MG63 (cell line): ENCODE measurements around the gene ITGB7. TPM values are rescaled to one million over a fixed set of nuclear protein-coding genes. Genes with fewer than 3 reads are reported as not detected.
"Not testable (repeated sequence)": the region's sequence is repeated elsewhere in the genome, so short reads cannot be mapped to it uniquely, and the experiment has no call there.

Experiments
- DNase-seq: peaks from one replicate; pipeline ENCODE4 v3.0.0-alpha.2; 2020
- H3K27me3 ChIP-seq: fragments of 250-450 bp; sonication (Bioruptor Pico); 2 replicates; pipeline ENCODE4 v1.5.1; 2020; ENCODE audit warnings: mild to moderate bottlenecking, moderate library complexity
- H3K36me3 ChIP-seq: fragments of 250-450 bp; sonication (Bioruptor Pico); 2 replicates; pipeline ENCODE4 v1.5.1; 2020; ENCODE audit warnings: mild to moderate bottlenecking, moderate library complexity
- H3K4me3 ChIP-seq: fragments of 250-450 bp; sonication (Bioruptor Pico); 2 replicates; pipeline ENCODE4 v1.5.1; 2020; ENCODE audit warnings: mild to moderate bottlenecking, moderate library complexity
- H3K9me3 ChIP-seq: fragments of 250-450 bp; sonication (Bioruptor Pico); 2 replicates; pipeline ENCODE4 v1.5.1; 2020; ENCODE audit warnings: mild to moderate bottlenecking, moderate library complexity
- total RNA-seq: library from RNA; depleted of rRNA; stranded (reverse); fragments of >200 nt; shearing (Covaris generic); gene quantifications from 2 replicates; pipeline ENCODE4 v1.2.3, GENCODE V29; 2014; ENCODE audit warnings: low replicate concordance

Gene ITGB7
- total RNA-seq, 1 experiment from 2014 or later: not detected

- Histone ChIP-seq H3K36me3 (peaks cover 34% of the 10 kb centered on the region), H3K4me3 (no peak overlapping the region), H3K27me3 (no peaks in the 10 kb centered on the region), H3K9me3 (no peaks in the 10 kb centered on the region)
- no peak for DNase-seq
Measured at GRCh38 chr12:53210843-53211242, 3.8 kb upstream of the ITGB7 start.

DNA sequence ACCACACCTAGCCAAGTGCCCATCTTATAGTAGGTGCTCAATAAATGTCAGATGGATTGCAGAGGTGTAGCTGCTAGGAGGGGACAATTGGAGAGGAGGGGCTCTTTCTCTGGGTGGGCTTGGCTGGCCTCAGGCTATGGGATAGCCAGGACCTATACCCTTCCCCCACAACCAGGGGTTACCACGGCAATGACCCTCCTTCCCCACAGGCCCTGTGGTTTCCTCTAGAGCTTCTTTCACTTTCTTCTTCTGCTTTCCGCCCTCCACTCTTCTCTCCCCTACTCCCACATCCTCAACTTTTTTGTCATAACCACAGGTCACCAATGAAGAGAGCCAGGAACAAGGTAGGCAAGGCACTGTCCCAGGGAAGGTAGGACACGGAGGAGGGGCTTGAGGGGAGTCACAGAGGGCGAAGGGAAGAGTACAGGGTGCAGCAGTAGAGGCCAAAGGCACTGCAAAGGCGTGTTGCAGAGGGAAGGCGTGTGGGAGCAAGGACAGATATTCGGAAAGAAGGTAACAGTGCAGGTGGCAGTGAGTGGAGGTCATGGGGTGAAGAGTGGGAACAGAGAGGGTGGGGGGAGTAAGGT, 1.9 kb upstream of the ITGB7 start:
- Histone ChIP-seq H3K4me3 (no peak overlapping the region), H3K36me3 (peaks cover 34% of the 10 kb centered on the region), H3K27me3 (no peaks in the 10 kb centered on the region), H3K9me3 (no peaks in the 10 kb centered on the region)
- DNase-seq: no peak

GRCh38 chr12:53208435-53208834, 1.4 kb upstream of the ITGB7 start:
- no peak overlapping the region for H3K4me3 ChIP-seq
- no peaks in the 10 kb centered on the region for H3K9me3 ChIP-seq
- no peak for DNase-seq
- H3K27me3 ChIP-seq: no peaks in the 10 kb centered on the region
- peaks cover 30% of the 10 kb centered on the region for H3K36me3 ChIP-seq

DNA sequence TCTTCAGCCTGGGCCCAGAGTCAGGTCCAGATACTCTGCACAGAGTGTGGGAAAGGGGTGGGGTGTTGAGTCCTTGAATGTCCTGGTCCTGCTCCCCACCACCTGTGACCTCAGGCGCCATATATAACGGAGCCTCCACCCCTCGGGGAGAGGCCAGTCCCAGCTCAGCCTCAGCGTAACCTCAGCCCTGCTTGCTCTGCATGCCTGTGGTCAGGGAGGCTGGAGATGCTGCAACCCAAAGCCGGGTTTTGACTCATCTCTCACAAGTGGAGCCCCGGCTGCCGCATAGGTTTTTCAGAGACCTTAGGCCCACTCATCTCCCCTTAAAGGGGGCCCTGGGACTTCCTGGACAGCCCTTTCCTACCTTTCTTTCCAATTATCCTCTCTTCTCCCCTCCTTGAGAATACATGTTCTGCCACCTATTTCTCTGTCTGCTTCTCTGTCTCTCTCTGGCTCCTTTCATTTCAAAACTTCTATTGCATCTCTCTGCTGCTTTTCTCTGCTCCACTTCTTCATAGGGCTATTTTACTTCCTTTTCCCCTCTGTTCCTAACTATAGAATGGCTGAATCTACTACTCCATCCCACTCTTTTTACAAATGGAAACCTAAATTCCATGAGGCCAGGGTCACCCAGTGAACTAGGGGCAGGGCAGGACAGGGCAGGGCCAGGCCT, 1.2 kb downstream of the ITGB7 start:
- DNase-seq: peak; percentile 56
- Histone ChIP-seq H3K27me3 (no peaks in the 10 kb centered on the region), H3K36me3 (peaks cover 5% of the 10 kb centered on the region; the same call in 1 of the 2 replicates), H3K4me3 (no peak overlapping the region), H3K9me3 (no peaks in the 10 kb centered on the region)

GRCh38 chr12:53204351-53204750, 2.7 kb downstream of the ITGB7 start:
- no peaks in the 10 kb centered on the region for H3K27me3 ChIP-seq
- no peaks in the 10 kb centered on the region for H3K9me3 ChIP-seq
- DNase-seq: no peak
- no peak overlapping the region for H3K4me3 ChIP-seq
- H3K36me3 ChIP-seq: no peaks in the 10 kb centered on the region

DNA sequence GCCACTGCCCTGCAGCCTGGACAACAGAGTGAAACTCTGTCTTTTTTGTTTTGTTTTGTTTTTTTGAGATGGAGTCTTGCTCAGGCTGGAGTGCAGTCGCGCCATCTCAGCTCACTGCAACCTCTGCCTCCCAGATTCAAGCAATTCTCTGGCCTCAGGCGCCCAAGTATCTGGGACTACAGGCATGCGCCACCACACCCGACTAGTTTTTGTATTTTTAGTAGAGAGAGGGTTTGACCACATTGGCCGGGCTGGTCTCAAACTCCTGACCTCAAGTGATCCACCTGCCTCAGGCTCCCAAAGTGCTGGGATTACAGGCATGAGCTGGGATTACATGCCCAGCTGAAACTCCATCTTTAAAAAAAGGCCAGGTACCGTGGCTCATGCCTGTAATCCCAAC, 4.7 kb downstream of the ITGB7 start:
- not testable (repeated sequence) for DNase-seq, H3K4me3 ChIP-seq, H3K27me3 ChIP-seq, H3K9me3 ChIP-seq, H3K36me3 ChIP-seq

- Histone ChIP-seq H3K27me3 (no peaks in the 10 kb centered on the region), H3K36me3 (no peaks in the 10 kb centered on the region), H3K4me3 (no peak overlapping the region), H3K9me3 (no peaks in the 10 kb centered on the region)
- DNase-seq: no peak
Measured at GRCh38 chr12:53201639-53202038, 5.4 kb downstream of the ITGB7 start.

DNA sequence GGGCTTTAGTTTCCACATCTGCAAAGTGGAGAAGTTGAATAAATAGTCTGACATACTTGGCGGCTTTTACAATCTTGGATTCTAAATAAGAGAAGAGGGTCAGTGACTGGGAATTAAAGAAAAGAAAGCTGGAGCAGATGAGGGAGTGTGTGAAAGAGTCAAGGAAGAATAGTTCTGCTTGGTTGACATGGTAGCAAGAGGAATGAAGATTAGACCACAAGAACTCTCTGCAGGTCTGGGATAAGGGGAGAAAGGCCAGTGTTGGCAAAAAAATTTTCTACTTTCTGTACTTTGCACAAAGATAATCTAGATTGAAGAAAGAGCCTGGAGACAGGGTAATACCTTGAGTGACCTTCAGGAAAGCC, 5.9 kb downstream of the ITGB7 start:
- no peak for DNase-seq
- no peaks in the 10 kb centered on the region for H3K27me3 ChIP-seq

GRCh38 chr12:53200458-53201176, 6.4 kb downstream of the ITGB7 start:
- no peak for DNase-seq
- no peak overlapping the region for H3K4me3 ChIP-seq
- no peaks in the 10 kb centered on the region for H3K27me3 ChIP-seq
- no peaks in the 10 kb centered on the region for H3K9me3 ChIP-seq
- H3K36me3 ChIP-seq: no peaks in the 10 kb centered on the region

More for the DNA sequence above, 5.9 kb downstream of the ITGB7 start:
- no peaks in the 10 kb centered on the region for H3K9me3 ChIP-seq
- H3K36me3 ChIP-seq: no peaks in the 10 kb centered on the region
- no peak overlapping the region for H3K4me3 ChIP-seq

GRCh38 chr12:53200107-53200457, 7.0 kb downstream of the ITGB7 start:
- Histone ChIP-seq H3K27me3 (no peaks in the 10 kb centered on the region), H3K36me3 (no peaks in the 10 kb centered on the region), H3K9me3 (no peaks in the 10 kb centered on the region), H3K4me3 (no peak overlapping the region)
- DNase-seq: no peak

DNA sequence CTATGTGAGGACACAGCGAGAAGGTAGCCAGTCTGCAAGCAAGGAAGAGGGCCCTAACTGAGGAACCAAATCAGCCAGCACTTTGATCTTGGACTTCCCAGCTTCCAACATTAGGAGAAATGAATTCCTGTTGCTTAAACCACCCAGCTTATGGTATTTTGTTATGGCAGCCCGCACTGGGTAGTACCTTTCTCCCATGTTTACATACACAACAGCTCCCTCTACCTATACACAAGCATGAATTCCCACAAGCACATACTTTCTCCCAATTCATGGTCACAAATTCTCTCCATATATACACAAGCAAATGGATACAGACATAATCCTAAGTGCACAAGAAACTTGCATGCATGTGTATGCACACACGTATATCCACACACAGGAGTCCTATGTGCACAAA, 7.4 kb downstream of the ITGB7 start:
- no peak overlapping the region for H3K4me3 ChIP-seq
- no peak for DNase-seq
- H3K9me3 ChIP-seq: no peaks in the 10 kb centered on the region
- no peaks in the 10 kb centered on the region for H3K27me3 ChIP-seq
- H3K36me3 ChIP-seq: no peaks in the 10 kb centered on the region

DNA sequence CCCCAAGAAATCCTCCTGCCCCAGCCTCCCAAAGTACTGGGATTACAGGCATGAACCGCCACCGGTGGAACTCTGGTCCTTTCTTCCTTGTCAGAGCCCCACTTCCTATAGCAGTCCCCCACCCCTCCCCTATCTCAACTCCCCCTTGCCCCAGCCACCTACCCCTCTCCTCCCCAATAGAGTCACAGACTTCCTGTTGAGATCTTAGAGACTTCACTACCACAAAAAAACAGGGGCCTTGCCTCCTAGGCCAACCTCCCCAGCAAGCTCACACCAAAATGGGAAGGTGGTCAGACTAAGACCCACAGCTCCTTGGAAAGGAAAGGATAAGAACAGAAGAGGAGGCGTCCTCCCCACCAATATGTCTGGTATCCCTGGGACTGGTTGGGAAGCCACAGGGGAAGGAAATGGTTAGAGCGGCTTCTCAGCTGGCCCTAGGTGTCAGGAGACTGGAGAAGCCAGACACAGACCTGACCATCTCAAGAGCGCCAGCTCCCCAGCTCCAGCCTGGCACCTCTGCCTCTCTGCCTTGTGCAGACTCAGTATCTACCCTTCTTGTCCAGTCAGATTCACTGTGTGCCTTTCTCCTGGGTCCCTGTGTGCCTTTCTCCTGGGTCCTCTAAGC, 8.5 kb downstream of the ITGB7 start:
- no peaks in the 10 kb centered on the region for H3K27me3 ChIP-seq
- H3K36me3 ChIP-seq: no peaks in the 10 kb centered on the region
- no peak for DNase-seq
- H3K9me3 ChIP-seq: no peaks in the 10 kb centered on the region
- H3K4me3 ChIP-seq: no peak overlapping the region

DNA sequence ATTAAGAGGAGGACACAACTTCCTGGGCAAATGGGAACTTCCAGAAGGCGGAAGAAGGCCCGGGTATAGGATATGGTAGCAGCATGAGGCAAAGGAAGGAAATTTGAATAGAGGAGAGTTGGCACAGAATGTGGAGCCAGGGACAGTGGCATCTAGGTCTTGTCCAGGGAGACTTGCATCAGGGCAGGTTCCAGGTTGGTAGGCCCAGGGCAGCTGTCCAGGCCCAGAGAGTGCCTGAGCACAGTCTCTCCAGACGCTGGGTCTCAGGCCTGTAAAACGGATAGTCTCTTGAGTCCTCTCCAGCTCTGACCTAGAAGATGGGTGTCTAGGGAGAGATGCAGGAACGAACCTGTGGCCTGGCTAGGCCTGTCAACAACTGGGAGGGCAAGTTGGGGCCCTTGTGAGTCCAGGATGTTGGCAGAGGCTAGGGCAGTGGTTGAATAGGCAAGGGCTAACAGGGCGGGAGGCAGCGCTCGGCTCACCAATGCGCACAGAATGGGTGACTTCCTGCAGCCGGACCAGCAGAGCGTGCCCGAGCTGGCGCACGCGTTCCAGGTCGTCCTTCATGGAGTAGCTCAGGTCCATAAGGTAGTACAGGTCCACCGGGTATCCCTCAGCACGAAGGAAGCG, 9.9 kb downstream of the ITGB7 start:
- no peaks in the 10 kb centered on the region for H3K36me3 ChIP-seq
- no peak overlapping the region for H3K4me3 ChIP-seq
- no peaks in the 10 kb centered on the region for H3K27me3 ChIP-seq
- no peaks in the 10 kb centered on the region for H3K9me3 ChIP-seq
- no peak for DNase-seq

DNA sequence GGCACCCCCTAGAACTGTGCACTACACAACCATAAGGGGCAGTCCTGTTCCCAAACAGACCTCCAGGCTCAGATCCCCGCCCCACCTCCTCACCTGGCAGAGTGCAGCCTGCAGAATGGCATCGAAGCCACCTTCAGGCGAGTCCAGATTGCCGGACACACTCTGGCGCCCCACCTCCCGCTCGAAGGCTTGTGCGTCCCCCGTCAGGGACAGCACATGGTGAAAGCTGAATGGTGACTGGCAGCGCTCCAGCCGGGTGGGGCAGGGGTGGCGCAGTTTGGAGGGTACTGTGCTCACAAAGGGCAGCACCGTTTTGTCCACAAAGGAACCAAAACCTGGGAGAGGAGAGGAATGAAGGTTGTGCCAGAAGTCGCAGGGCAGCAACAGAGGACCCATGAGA, 10.6 kb downstream of the ITGB7 start:
- no peak for DNase-seq
- H3K27me3 ChIP-seq: no peaks in the 10 kb centered on the region
- no peaks in the 10 kb centered on the region for H3K36me3 ChIP-seq
- no peaks in the 10 kb centered on the region for H3K9me3 ChIP-seq
- no peak overlapping the region for H3K4me3 ChIP-seq

- DNase-seq: no peak
- no peaks in the 10 kb centered on the region for H3K27me3 ChIP-seq
- H3K9me3 ChIP-seq: no peaks in the 10 kb centered on the region
- H3K4me3 ChIP-seq: no peak overlapping the region
- H3K36me3 ChIP-seq: peaks cover 3% of the 10 kb centered on the region; the same call in 1 of the 2 replicates
Measured at GRCh38 chr12:53195516-53196420, 11.3 kb downstream of the ITGB7 start.

- no peak for DNase-seq
- Histone ChIP-seq H3K36me3 (peaks cover 3% of the 10 kb centered on the region; the same call in 1 of the 2 replicates), H3K27me3 (no peaks in the 10 kb centered on the region), H3K9me3 (no peaks in the 10 kb centered on the region), H3K4me3 (no peak overlapping the region)
Measured at GRCh38 chr12:53194973-53195372, 12.1 kb downstream of the ITGB7 start.
